ENCODE results near the gene PDIA5.

GRCh38 chr3:123112232-123112631 is 45.4 kb downstream of the PDIA5 start:
- TF ChIP-seq CTCF (conservative IDR thresholded peaks at IDR 0.05; ENCODE audit: low read depth, low read length) (no peak), MAZ (IDR thresholded peaks at IDR 0.05; ENCODE audit: borderline replicate concordance, low read depth, low read length) (no peak), RCOR1 (IDR thresholded peaks at IDR 0.05; ENCODE audit: insufficient replicate concordance, low read length) (no peak), POLR2A (IDR thresholded peaks at IDR 0.05; ENCODE audit: low read depth, low read length) (no peak), MXI1 (IDR thresholded peaks at IDR 0.05; ENCODE audit: borderline replicate concordance, low read depth, low read length) (no peak), FOS (IDR thresholded peaks at IDR 0.05; ENCODE audit: low read depth, low read length) (no peak), CEBPB (IDR thresholded peaks at IDR 0.05; ENCODE audit: low read depth, low read length) (no peak), MAFK (IDR thresholded peaks at IDR 0.05; ENCODE audit: low read depth, low read length) (no peak), RFX5 (IDR thresholded peaks at IDR 0.05; ENCODE audit: low read depth, low read length) (no peak), RAD21 (IDR thresholded peaks at IDR 0.05; ENCODE audit: low read length) (no peak), NFE2L2 (IDR thresholded peaks at IDR 0.05; ENCODE audit: low read depth, low read length) (no peak), SMC3 (IDR thresholded peaks at IDR 0.05; ENCODE audit: low read depth, low read length) (no peak)
- TF ChIP-seq, protein P1, sequence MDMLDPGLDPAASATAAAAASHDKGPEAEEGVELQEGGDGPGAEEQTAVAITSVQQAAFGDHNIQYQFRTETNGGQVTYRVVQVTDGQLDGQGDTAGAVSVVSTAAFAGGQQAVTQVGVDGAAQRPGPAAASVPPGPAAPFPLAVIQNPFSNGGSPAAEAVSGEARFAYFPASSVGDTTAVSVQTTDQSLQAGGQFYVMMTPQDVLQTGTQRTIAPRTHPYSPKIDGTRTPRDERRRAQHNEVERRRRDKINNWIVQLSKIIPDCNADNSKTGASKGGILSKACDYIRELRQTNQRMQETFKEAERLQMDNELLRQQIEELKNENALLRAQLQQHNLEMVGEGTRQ (IDR thresholded peaks at IDR 0.05; ENCODE audit: low read depth, low read length), result no peak
